ENCODE data around the gene CHMP4A. TPM values are rescaled to one million over a fixed set of nuclear protein-coding genes. Genes with fewer than 3 reads are reported as not detected.

CHMP4A gene
- total RNA-seq, 4 donors from 2014 or later, result 43.9 to 118 (median 82.1) TPM

GRCh38 chr14:24189059-24189375 is 24.3 kb downstream of the CHMP4A start:
- Histone ChIP-seq H3K9me3 (no peaks in the 10 kb centered on the region), H3K4me3 (peak overlapping the region in 2 of 4 donors; percentile 75 to 86), H3K4me1 (peaks cover 0 to 40% (median 12%) of the 10 kb centered on the region in 4 donors), H3K36me3 (peaks cover 0 to 66% (median under 1%) of the 10 kb centered on the region in 3 donors), H3K27me3 (no peaks in the 10 kb centered on the region), H3K27ac (peak overlapping the region in 2 of 4 donors; percentile 37 to 87)
- no peak for DNase-seq (ENCODE audit: low spot score in 2 of 2)
- WGBS, 2 donors, result 0 to 4% methylated on average over 3 of the region's 3 CpGs
- TF ChIP-seq EP300 (IDR thresholded peaks at IDR 0.05) (no peak), CTCF (IDR thresholded peaks at IDR 0.05) (no peak), POLR2A (IDR thresholded peaks at IDR 0.05) (no peak)

- WGBS, 2 donors, result 0 to 2% methylated on average over 45 to 49 of the region's 65 CpGs
- Histone ChIP-seq H3K4me3 (peak within 1 kb of the TSS; percentile 53 to 86 (median 67)), H3K27ac (peak within 1 kb of the TSS; percentile 33 to 87 (median 52)), H3K27me3 (no peaks in the 10 kb centered on the region), H3K9me3 (no peaks in the 10 kb centered on the region), H3K4me1 (peaks cover 0 to 37% (median 11%) of the 10 kb centered on the region in 4 donors), H3K36me3 (peaks cover 0 to 72% (median 2%) of the 10 kb centered on the region in 3 donors)
- DNase-seq (ENCODE audit: low spot score in 2 of 2), result peak; percentile 82 to 92
- TF ChIP-seq CTCF (IDR thresholded peaks at IDR 0.05) (peak in 1 of 5 experiments; percentile 35), EP300 (IDR thresholded peaks at IDR 0.05) (peak; percentile 91 to 95), POLR2A (IDR thresholded peaks at IDR 0.05) (peak; percentile 24 to 31)
These were observed 24.8 kb downstream of the CHMP4A start, which contains the start of gene IPO4 for GRCh38 chr14:24188251-24189058. Gene IPO4 (minus strand): TSS chr14:24188816. CDS start chr14:24188787, 29 bp downstream.

- H3K4me1 ChIP-seq, result peaks cover 0 to 34% (median 11%) of the 10 kb centered on the region in 4 donors
- H3K36me3 ChIP-seq, result peaks cover 0 to 73% (median 2%) of the 10 kb centered on the region in 3 donors
- H3K27me3 ChIP-seq, result no peaks in the 10 kb centered on the region
- WGBS, 2 donors, result 81 to 89% methylated on average over 2 of the region's 2 CpGs
- no peak for DNase-seq (ENCODE audit: low spot score in 2 of 2)
- no peaks in the 10 kb centered on the region for H3K9me3 ChIP-seq
- TF ChIP-seq POLR2A (IDR thresholded peaks at IDR 0.05), result no peak
- TF ChIP-seq CTCF (IDR thresholded peaks at IDR 0.05), result no peak
- no peak for TF ChIP-seq EP300 (IDR thresholded peaks at IDR 0.05)
- H3K4me3 ChIP-seq, result peak overlapping the region in 2 of 4 donors; percentile 59 to 86
- peak overlapping the region in 1 of 4 donors; percentile 87 for H3K27ac ChIP-seq
These were observed 25.8 kb downstream of the CHMP4A start for GRCh38 chr14:24187539-24187915.

GRCh38 chr14:24186831-24187538 is 26.3 kb downstream of the CHMP4A start:
- Histone ChIP-seq H3K27ac (peak overlapping the region in 1 of 4 donors; percentile 87), H3K9me3 (no peaks in the 10 kb centered on the region), H3K27me3 (no peaks in the 10 kb centered on the region), H3K36me3 (peaks cover 0 to 73% (median 2%) of the 10 kb centered on the region in 3 donors), H3K4me3 (no peak overlapping the region), H3K4me1 (peaks cover 0 to 30% (median 11%) of the 10 kb centered on the region in 4 donors)
- 91 to 94% methylated on average over 10 of the region's 10 CpGs for WGBS, 2 donors
- no peak for TF ChIP-seq EP300 (IDR thresholded peaks at IDR 0.05)
- TF ChIP-seq CTCF (IDR thresholded peaks at IDR 0.05), result no peak
- no peak for TF ChIP-seq POLR2A (IDR thresholded peaks at IDR 0.05)
- DNase-seq (ENCODE audit: low spot score in 2 of 2), result no peak
